Measurements from ENCODE around the gene PRDM7. TPM values are rescaled to one million over a fixed set of nuclear protein-coding genes. Genes with fewer than 3 reads are reported as not detected.

PRDM7 gene
- total and polyA plus RNA-seq, 2 of the 4 experiments (the other 2 are of a cell fraction) = not detected

- H3K23ac ChIP-seq (ENCODE audit: low read depth, low read length) = no peak overlapping the region
- ChIA-PET CTCF (no interaction called here), POLR2A (ENCODE audit: unreplicated experiment) (no interaction called here)
- intact Hi-C loops (cut with micrococcal nuclease) (no loop called here), dilution Hi-C loops (cut with HindIII; ENCODE audit: low sequenced_read_pairs, unreplicated experiment) (no loop called here), in situ Hi-C loops (cut with MboI; ENCODE audit: low sequenced_read_pairs) (no loop called here)
- no peak for ATAC-seq (ENCODE audit: low read depth)
- H3K27me3 ChIP-seq (ENCODE audit: control insufficient read depth, insufficient read depth, low read length) = no peaks in the 10 kb centered on the region
- no peak overlapping the region for H2AFZ ChIP-seq (replicated peaks; ENCODE audit: low read length, poor library complexity)
- H4K8ac ChIP-seq (ENCODE audit: low read depth in 2 of 2, low read length in 2 of 2) = no peak overlapping the region
- TF ChIP-seq MAFK (IDR thresholded peaks at IDR 0.05; ENCODE audit: low read depth, low read length) (no peak), POLR2A (IDR thresholded peaks at IDR 0.05; ENCODE audit: low read depth, low read length) (no peak), RCOR1 (IDR thresholded peaks at IDR 0.05; ENCODE audit: insufficient replicate concordance, low read length) (no peak), RFX5 (IDR thresholded peaks at IDR 0.05; ENCODE audit: low read depth, low read length) (no peak), BHLHE40 (IDR thresholded peaks at IDR 0.05; ENCODE audit: low read depth, low read length) (no peak), SMC3 (IDR thresholded peaks at IDR 0.05; ENCODE audit: low read depth, low read length) (no peak), NFE2L2 (IDR thresholded peaks at IDR 0.05; ENCODE audit: low read depth, low read length) (no peak), MAZ (IDR thresholded peaks at IDR 0.05; ENCODE audit: borderline replicate concordance, low read depth, low read length) (no peak), CEBPB (IDR thresholded peaks at IDR 0.05; ENCODE audit: low read depth, low read length) (no peak), RAD21 (IDR thresholded peaks at IDR 0.05; ENCODE audit: low read length) (no peak), CHD1 (IDR thresholded peaks at IDR 0.05; ENCODE audit: low read depth, low read length) (no peak), MXI1 (IDR thresholded peaks at IDR 0.05; ENCODE audit: borderline replicate concordance, low read depth, low read length) (no peak), FOS (IDR thresholded peaks at IDR 0.05; ENCODE audit: low read depth, low read length) (no peak)
- TF ChIP-seq, protein P1, sequence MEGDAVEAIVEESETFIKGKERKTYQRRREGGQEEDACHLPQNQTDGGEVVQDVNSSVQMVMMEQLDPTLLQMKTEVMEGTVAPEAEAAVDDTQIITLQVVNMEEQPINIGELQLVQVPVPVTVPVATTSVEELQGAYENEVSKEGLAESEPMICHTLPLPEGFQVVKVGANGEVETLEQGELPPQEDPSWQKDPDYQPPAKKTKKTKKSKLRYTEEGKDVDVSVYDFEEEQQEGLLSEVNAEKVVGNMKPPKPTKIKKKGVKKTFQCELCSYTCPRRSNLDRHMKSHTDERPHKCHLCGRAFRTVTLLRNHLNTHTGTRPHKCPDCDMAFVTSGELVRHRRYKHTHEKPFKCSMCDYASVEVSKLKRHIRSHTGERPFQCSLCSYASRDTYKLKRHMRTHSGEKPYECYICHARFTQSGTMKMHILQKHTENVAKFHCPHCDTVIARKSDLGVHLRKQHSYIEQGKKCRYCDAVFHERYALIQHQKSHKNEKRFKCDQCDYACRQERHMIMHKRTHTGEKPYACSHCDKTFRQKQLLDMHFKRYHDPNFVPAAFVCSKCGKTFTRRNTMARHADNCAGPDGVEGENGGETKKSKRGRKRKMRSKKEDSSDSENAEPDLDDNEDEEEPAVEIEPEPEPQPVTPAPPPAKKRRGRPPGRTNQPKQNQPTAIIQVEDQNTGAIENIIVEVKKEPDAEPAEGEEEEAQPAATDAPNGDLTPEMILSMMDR (conservative IDR thresholded peaks at IDR 0.05; ENCODE audit: low read depth, low read length) = no peak
- TF ChIP-seq, protein P2, sequence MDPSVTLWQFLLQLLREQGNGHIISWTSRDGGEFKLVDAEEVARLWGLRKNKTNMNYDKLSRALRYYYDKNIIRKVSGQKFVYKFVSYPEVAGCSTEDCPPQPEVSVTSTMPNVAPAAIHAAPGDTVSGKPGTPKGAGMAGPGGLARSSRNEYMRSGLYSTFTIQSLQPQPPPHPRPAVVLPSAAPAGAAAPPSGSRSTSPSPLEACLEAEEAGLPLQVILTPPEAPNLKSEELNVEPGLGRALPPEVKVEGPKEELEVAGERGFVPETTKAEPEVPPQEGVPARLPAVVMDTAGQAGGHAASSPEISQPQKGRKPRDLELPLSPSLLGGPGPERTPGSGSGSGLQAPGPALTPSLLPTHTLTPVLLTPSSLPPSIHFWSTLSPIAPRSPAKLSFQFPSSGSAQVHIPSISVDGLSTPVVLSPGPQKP (IDR thresholded peaks at IDR 0.05; ENCODE audit: borderline replicate concordance, low read depth, low read length) = no peak
- TF ChIP-seq, protein P3, sequence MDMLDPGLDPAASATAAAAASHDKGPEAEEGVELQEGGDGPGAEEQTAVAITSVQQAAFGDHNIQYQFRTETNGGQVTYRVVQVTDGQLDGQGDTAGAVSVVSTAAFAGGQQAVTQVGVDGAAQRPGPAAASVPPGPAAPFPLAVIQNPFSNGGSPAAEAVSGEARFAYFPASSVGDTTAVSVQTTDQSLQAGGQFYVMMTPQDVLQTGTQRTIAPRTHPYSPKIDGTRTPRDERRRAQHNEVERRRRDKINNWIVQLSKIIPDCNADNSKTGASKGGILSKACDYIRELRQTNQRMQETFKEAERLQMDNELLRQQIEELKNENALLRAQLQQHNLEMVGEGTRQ (IDR thresholded peaks at IDR 0.05; ENCODE audit: low read depth, low read length) = no peak
- H3K9me3 ChIP-seq (ENCODE audit: control insufficient read depth, insufficient read depth, low read length) = peaks cover 9% of the 10 kb centered on the region
- no peak overlapping the region for H3K4ac ChIP-seq (ENCODE audit: low read depth, low read length)
- H3K36me3 ChIP-seq (ENCODE audit: control insufficient read depth, insufficient read depth, low read length) = no peaks in the 10 kb centered on the region
- no peak overlapping the region for H3K14ac ChIP-seq (replicated peaks; ENCODE audit: low read depth, low read length)
- no peak overlapping the region for H3K27ac ChIP-seq (ENCODE audit: insufficient read depth, low read length)
- H4K91ac ChIP-seq (ENCODE audit: insufficient read depth, low read depth, low read length) = no peak overlapping the region
- H2AK9ac ChIP-seq (replicated peaks; ENCODE audit: low read depth, low read length, poor library complexity) = no peak overlapping the region
- H3K9ac ChIP-seq (ENCODE audit: low read depth, low read length) = no peak overlapping the region
- WGBS, 2 experiments (ENCODE audit: extremely low coverage in 2 of 2, insufficient read length in 1 of 2) = 49% methylated on average over 3 of the region's 4 CpGs; no CpG with 5 or more reads in 1 of the 2 experiments
- peaks cover 7% of the 10 kb centered on the region for H3K4me1 ChIP-seq (ENCODE audit: control insufficient read depth, insufficient read depth, low read length)
- no peaks in the 10 kb centered on the region for H4K20me1 ChIP-seq (ENCODE audit: insufficient read depth, low read length)
- H2BK15ac ChIP-seq (ENCODE audit: low read depth, low read length) = no peak overlapping the region
- no peak for DNase-seq
- no peaks in the 10 kb centered on the region for H3K79me1 ChIP-seq (ENCODE audit: low read depth in 1 of 2, low read length in 2 of 2)
- no peaks in the 10 kb centered on the region for H3K9me1 ChIP-seq (ENCODE audit: insufficient read depth, low read length)
- BruUV-seq (replicated peaks) = no TSS peak
- H2BK120ac ChIP-seq (ENCODE audit: low read depth, low read length) = no peak overlapping the region
- H2AK5ac ChIP-seq (ENCODE audit: low read depth, low read length) = no peak overlapping the region
- H4K5ac ChIP-seq (ENCODE audit: low read depth, low read length) = no peak overlapping the region
- H3K4me3 ChIP-seq (ENCODE audit: insufficient read depth, low read depth, low read length) = no peak overlapping the region
- H2BK20ac ChIP-seq (ENCODE audit: low read depth, low read length) = no peak overlapping the region
- H2BK5ac ChIP-seq (ENCODE audit: low read depth, low read length, poor library complexity, severe bottlenecking) = no peak overlapping the region
- H3K4me2 ChIP-seq (ENCODE audit: low read depth, low read length) = no peak overlapping the region
- H3K18ac ChIP-seq (ENCODE audit: low read depth, low read length) = no peak overlapping the region
- H3K56ac ChIP-seq (ENCODE audit: extremely low read depth, insufficient read depth, low read length) = no peak overlapping the region
These were observed 21.8 kb downstream of the PRDM7 start for GRCh38 chr16:90055371-90055770.

All from IMR-90 (cell line).